Gastrocnemius medialis (tissue), 4 donors: Measurements from ENCODE around the gene PLN.

ENCODE experiments used
- CTCF ChIP-seq, 5 experiments: fragments of 450-650 bp in 3 of 5; fragments of 200-600 bp in 2 of 5; sonication (generic) in 2 of 5; IDR thresholded peaks in 4 of 5; conservative IDR thresholded peaks in 1 of 5; 1 replicate in 4 of 5; 2 replicates in 1 of 5; pipeline ENCODE4 v1.5.1; 2016 to 2019; ENCODE audit warnings: antibody characterized with exemption in 5 of 5, mild to moderate bottlenecking in 3 of 5, moderate library complexity in 3 of 5
- POLR2A ChIP-seq, 2 donors: fragments of 450-650 bp; IDR thresholded peaks; one replicate each; pipeline ENCODE4 v1.6.1; 2017; ENCODE audit warnings: antibody characterized with exemption in 2 of 2, mild to moderate bottlenecking in 2 of 2, moderate library complexity in 2 of 2

DNA sequence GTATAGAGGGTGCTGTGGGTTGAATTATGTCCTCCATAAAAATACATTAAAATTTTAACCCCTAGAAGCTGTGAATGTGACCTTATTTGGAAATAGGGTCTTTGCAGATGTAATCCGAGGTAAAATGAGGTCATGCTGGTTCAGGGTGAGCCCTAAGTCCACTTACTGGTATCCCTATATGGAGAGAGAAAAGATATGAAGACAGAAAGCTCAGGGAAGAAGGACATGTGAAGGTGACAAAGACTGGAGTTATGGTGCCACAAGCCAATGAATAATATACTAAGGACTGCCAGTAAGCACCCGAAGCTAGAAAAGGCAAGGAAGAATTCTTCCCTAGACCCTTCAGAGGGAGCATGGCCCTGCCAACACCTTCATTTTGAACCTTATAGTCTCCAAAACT lies 50.2 kb downstream of the PLN start:
- no peak for TF ChIP-seq CTCF (IDR thresholded peaks at IDR 0.05 in 4 of 5, conservative IDR thresholded peaks at IDR 0.05 in 1 of 5)
- TF ChIP-seq POLR2A (IDR thresholded peaks at IDR 0.05) = no peak
